WTC11 (cell line): Measurements from ENCODE around the gene ANKRD24. TPM values are rescaled to one million over a fixed set of nuclear protein-coding genes. Genes with fewer than 3 reads are reported as not detected.

Experiments used
- ATAC-seq: fragments of 200-7000 bp; cut with Tn5 transposase; 2 replicates; pipeline ENCODE4 v1.10.0; 2021; ENCODE audit warnings: mild to moderate bottlenecking, moderate library complexity
- CTCF ChIA-PET: fragments of 300-600 bp; sonication (Branson Sonifier 250); formaldehyde crosslinking; loops from one replicate; lab custom pipeline; 2021; ENCODE audit warnings: antibody characterized with exemption; lab: Charles Lee
- POLR2A ChIA-PET: fragments of 350-600 bp; sonication (Branson Sonifier 250); formaldehyde crosslinking; loops from one replicate; lab custom pipeline; 2021; ENCODE audit warnings: antibody characterized with exemption; lab: Charles Lee
- DNase-seq: peaks from one replicate; pipeline ENCODE4 v3.0.0; 2021; ENCODE audit warnings: low spot score
- H3K27ac Mint-ChIP-seq: 2 replicates; pipeline ENCODE4 v1.8.0; 2021; ENCODE audit warnings: mixed read lengths
- H3K27me3 Mint-ChIP-seq: 2 replicates; pipeline ENCODE4 v1.8.0; 2021; ENCODE audit warnings: low read depth, mild to moderate bottlenecking, moderate library complexity, mixed read lengths
- H3K36me3 Mint-ChIP-seq: 2 replicates; pipeline ENCODE4 v1.8.0; 2021; ENCODE audit warnings: mixed read lengths
- H3K4me1 Mint-ChIP-seq: 2 replicates; pipeline ENCODE4 v1.8.0; 2022; ENCODE audit warnings: mixed read lengths
- H3K4me3 Mint-ChIP-seq: 2 replicates; pipeline ENCODE4 v1.8.0; 2021; ENCODE audit warnings: mild to moderate bottlenecking, moderate library complexity, mixed read lengths
- H3K9me3 Mint-ChIP-seq: 2 replicates; pipeline ENCODE4 v1.8.0; 2021; ENCODE audit warnings: mixed read lengths
- AR ChIP-seq: fragments of 250-450 bp; sonication (Bioruptor Pico); IDR thresholded peaks from 2 replicates; pipeline ENCODE4 v1.9.0; 2021; ENCODE audit warnings: mild to moderate bottlenecking
- CREM ChIP-seq: sonication (generic); formaldehyde crosslinking; IDR thresholded peaks from 2 replicates; pipeline ENCODE4 v1.8.1; 2022; ENCODE audit warnings: mild to moderate bottlenecking, missing genetic modification reagents, moderate library complexity
- E2F4 ChIP-seq: sonication (generic); formaldehyde crosslinking; IDR thresholded peaks from 2 replicates; pipeline ENCODE4 v1.8.1; 2022; ENCODE audit warnings: low read depth, mild to moderate bottlenecking, moderate library complexity, missing genetic modification reagents, borderline replicate concordance
- E2F5 ChIP-seq: sonication (generic); formaldehyde crosslinking; IDR thresholded peaks from 2 replicates; pipeline ENCODE4 v1.8.1; 2022; ENCODE audit warnings: mild to moderate bottlenecking, moderate library complexity, missing genetic modification reagents
- FOXJ3 ChIP-seq: sonication (generic); formaldehyde crosslinking; IDR thresholded peaks from 2 replicates; pipeline ENCODE4 v1.9.0; 2021; ENCODE audit warnings: missing genetic modification reagents, mild to moderate bottlenecking, borderline replicate concordance
- IRF1 ChIP-seq: sonication (generic); formaldehyde crosslinking; IDR thresholded peaks from 2 replicates; pipeline ENCODE4 v1.8.0; 2023; ENCODE audit warnings: missing genetic modification reagents
- MYBL2 ChIP-seq: sonication (generic); formaldehyde crosslinking; IDR thresholded peaks from 2 replicates; pipeline ENCODE4 v1.8.1; 2023; ENCODE audit warnings: mild to moderate bottlenecking, moderate library complexity, missing genetic modification reagents
- NFYB ChIP-seq: sonication (generic); formaldehyde crosslinking; conservative IDR thresholded peaks from 2 replicates; pipeline ENCODE4 v1.8.0; 2022; ENCODE audit warnings: low read depth, missing genetic modification reagents
- NR1H2 ChIP-seq: sonication (generic); formaldehyde crosslinking; IDR thresholded peaks from 2 replicates; pipeline ENCODE4 v1.9.0; 2021; ENCODE audit warnings: mild to moderate bottlenecking, moderate library complexity, missing genetic modification reagents
- NR2C2 ChIP-seq: sonication (generic); formaldehyde crosslinking; IDR thresholded peaks from 2 replicates; pipeline ENCODE4 v1.8.0; 2022; ENCODE audit warnings: mild to moderate bottlenecking, missing genetic modification reagents
- PRDM15 ChIP-seq: sonication (generic); formaldehyde crosslinking; IDR thresholded peaks from 2 replicates; pipeline ENCODE4 v1.8.0; 2022; ENCODE audit warnings: missing genetic modification reagents
- RORB ChIP-seq: fragments of 250-450 bp; sonication (Bioruptor Pico); IDR thresholded peaks from 2 replicates; pipeline ENCODE4 v1.9.0; 2021; ENCODE audit warnings: mild to moderate bottlenecking
- STAT6 ChIP-seq: sonication (generic); formaldehyde crosslinking; conservative IDR thresholded peaks from 2 replicates; pipeline ENCODE4 v1.8.1; 2023; ENCODE audit warnings: mild to moderate bottlenecking, low read depth, missing genetic modification reagents, moderate library complexity
- USF1 ChIP-seq: sonication (generic); formaldehyde crosslinking; IDR thresholded peaks from 2 replicates; pipeline ENCODE4 v1.8.0; 2022; ENCODE audit warnings: mild to moderate bottlenecking, missing genetic modification reagents
- ZBTB21 ChIP-seq: sonication (generic); formaldehyde crosslinking; IDR thresholded peaks from 2 replicates; pipeline ENCODE4 v1.8.1; 2023; ENCODE audit warnings: mild to moderate bottlenecking, missing genetic modification reagents, borderline replicate concordance
- ZNF396 ChIP-seq: fragments of 250-450 bp; sonication (Bioruptor Pico); IDR thresholded peaks from 2 replicates; pipeline ENCODE4 v1.8.0; 2021; ENCODE audit warnings: mild to moderate bottlenecking, moderate library complexity, borderline replicate concordance
- ZNF532 ChIP-seq: fragments of 250-450 bp; sonication (Bioruptor Pico); IDR thresholded peaks from 2 replicates; pipeline ENCODE4 v1.9.0; 2021; ENCODE audit warnings: mild to moderate bottlenecking, borderline replicate concordance
- total RNA-seq: library from RNA; stranded (reverse); gene quantifications from 3 replicates; pipeline ENCODE4 v1.2.3, GENCODE V29; 2021

Gene ANKRD24
- total RNA-seq, 1 experiment from 2014 or later = 11.3 TPM

- ATAC-seq (no peak), DNase-seq (no peak)
- CTCF ChIA-PET = interaction anchor here (0.5 to 4.5 kb wide), 2 partner anchors 80 to 1604 kb away, joined by 4 to 111 read pairs; partner anchors contain the start of gene MPND
- Mint-ChIP-seq H3K27me3 (no peaks in the 10 kb centered on the region), H3K9me3 (no peaks in the 10 kb centered on the region), H3K4me3 (no peak overlapping the region)
- TF ChIP-seq NFYB (CRISPR knock-in tag) (no peak), ZNF396 (CRISPR knock-in tag) (no peak), STAT6 (no peak), IRF1 (CRISPR knock-in tag) (no peak), ZBTB21 (CRISPR knock-in tag) (no peak), FOXJ3 (CRISPR knock-in tag) (no peak), RORB (CRISPR knock-in tag) (no peak), NR1H2 (CRISPR knock-in tag) (no peak), E2F5 (CRISPR knock-in tag) (no peak), MYBL2 (CRISPR knock-in tag) (no peak), AR (no peak), ZNF532 (CRISPR knock-in tag) (no peak), NR2C2 (CRISPR knock-in tag) (no peak), PRDM15 (CRISPR knock-in tag) (no peak), E2F4 (CRISPR knock-in tag) (no peak), USF1 (CRISPR knock-in tag) (no peak), CREM (no peak)
- TF ChIP-seq, all 79 proteins: peak for 0
- no peaks in the 10 kb centered on the region; the same call in 1 of the 2 replicates for H3K4me1 Mint-ChIP-seq
- peaks cover 20% of the 10 kb centered on the region for H3K36me3 Mint-ChIP-seq
- POLR2A ChIA-PET = no interaction called here
- peak overlapping the region; percentile 16; the same call in 1 of the 2 replicates for H3K27ac Mint-ChIP-seq
Measured at GRCh38 chr19:4264812-4265211, 82.3 kb downstream of the ANKRD24 start.
